Measurements from ENCODE around the gene RASGRF2.

RASGRF2 gene

DNA sequence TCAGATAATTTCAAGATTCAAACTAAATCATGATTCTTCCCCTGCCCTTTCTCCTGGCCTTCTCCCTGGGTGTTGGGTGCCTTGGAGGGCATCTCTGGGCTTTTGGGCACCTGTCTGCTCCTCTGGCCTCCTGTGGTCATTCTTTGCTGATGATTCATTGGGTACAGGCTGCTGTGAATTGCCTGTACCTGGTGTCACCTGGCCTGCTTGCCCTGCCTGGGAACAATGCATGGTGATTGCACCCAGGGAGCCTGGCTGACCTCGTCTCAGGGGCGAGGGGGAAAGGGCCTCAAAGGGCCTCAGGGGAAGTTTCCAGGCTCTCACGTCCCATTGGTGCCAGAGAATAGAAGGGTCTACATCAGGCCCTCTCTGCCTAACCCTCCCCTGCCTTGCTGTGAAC is 252.9 kb downstream of the RASGRF2 start:
- no peak for DNase-seq

DNA sequence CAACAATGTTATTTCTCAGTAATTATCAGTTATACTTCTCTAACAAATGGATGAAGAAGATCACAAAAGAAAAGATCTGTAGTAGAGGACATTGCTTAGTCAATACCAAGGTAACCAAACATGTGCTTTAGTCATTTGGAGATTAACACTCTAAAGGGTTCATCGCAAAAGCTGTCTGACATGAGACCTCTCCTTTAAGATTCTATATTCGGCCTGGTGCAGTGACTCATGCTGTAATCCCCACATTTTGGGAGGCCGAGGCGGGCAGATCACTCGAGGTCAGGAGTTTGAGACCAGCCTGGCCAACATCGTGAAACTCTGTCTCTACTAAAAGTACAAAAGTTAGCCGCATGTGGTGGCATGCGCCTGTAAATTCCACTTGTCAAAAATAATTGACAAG is 254.7 kb downstream of the RASGRF2 start:
- no peak for DNase-seq

DNA sequence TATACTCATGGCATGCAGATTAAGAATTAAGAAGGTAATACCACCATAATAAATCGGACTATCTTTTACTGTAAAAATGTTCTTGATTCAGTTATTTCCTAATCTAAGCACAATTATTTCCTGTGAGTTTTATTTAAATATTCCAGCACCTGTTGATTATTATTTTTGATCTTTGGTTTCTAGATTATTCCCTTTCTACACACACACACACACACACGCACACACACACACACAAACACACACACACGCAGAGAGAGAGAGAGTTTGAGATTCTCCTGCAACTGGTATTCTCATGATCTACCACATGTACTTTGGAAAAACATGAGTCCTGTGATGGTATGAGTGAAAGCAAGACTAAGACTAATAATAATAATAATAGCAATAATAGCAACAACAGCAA is 256.0 kb downstream of the RASGRF2 start:
- DNase-seq: no peak

DNA sequence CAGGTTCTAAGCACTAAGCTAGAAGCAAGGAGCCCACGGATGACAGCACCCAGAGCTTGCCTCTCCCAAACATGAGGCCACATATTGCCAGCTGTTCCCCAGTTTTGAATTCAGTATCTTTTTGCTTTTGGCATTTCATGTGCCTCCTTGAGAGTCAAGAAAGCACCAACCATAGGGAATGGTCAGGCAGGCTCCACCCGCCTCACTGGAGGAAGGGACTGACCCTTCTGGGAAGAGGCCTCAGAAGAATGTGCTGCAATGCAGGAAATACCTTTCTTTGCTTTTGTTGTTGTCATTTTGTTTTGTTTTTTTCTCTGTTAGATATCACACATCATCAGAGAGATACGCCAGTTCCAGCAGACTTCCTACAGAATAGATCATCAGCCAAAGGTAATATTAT is 259.2 kb downstream of the RASGRF2 start:
- DNase-seq: no peak

DNA sequence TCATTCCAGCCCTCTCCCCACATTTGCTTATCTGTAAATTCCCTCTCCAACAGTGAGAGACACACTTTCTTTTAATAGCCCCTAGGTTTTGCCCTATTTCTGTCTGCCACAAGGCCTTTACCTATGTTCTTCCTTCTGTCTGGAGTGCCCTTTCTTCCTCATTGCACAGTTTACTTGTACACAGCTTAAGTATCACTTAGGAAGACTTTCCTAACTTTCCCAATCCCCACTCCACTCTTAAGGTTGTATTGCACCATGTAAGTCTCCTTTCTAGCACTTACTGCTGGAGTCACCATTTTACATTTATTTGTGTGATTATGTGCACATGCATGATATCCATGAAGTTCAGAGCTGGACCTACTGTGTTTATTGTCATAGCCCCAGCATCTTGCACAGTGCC is 262.1 kb downstream of the RASGRF2 start:
- DNase-seq: no peak

DNA sequence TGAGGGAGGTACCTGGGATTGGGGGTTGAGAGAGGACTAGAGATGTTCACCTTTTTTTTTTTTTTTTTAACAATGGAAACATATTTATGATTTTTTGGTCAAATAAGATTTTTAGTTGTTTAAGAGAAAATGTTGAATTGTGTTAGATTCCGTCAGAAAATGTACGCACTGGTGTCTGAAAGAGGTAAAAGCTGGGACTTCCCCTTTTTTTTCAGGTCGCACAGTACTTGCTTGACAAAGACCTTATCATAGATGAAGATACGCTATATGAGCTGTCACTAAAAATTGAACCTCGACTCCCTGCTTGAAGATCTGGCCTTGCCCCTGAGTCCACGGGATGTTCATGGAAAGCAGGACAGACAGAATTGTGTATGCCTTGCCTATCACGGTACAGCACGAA is 265.3 kb downstream of the RASGRF2 start:
- no peak for DNase-seq

DNA sequence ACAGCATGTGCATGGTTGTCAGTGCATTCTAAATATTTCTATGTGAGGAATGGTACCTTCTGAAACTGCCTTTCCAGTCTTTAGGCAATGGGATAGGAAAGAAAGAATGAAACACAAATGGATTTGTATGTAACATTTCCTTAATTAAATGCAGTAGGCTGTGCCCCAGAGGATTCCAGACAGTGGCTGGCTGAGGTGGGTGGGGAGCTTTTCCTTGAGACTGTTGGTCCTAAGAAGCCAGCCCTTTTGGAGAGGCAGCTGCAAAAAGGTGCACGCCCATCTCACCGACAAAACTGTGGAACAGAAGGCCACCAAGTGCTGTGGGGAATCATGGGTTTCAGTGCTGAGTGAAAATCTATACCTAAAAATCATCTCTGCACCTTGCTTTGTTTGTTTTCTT is 266.1 kb downstream of the RASGRF2 start:
- DNase-seq: no peak

DNA sequence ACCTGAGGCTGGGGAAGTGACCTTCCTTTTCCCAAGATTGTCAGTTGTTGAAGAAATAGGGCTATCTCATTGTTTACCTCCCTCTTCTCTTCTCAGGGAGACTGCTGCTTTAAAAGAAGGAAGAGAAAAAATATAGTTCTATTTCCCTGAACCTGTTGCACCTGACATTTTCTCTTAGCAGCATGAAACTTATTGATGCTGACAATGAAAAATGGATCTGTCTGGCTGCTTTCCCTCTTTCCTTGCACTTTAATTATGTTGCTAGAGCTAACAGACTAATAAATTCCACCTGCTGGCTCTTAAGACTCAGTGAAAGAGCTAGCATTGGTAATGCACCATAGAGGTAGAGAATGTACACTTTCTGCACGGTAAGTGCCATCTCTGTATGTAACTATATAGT is 266.8 kb downstream of the RASGRF2 start:
- no peak for DNase-seq

DNA sequence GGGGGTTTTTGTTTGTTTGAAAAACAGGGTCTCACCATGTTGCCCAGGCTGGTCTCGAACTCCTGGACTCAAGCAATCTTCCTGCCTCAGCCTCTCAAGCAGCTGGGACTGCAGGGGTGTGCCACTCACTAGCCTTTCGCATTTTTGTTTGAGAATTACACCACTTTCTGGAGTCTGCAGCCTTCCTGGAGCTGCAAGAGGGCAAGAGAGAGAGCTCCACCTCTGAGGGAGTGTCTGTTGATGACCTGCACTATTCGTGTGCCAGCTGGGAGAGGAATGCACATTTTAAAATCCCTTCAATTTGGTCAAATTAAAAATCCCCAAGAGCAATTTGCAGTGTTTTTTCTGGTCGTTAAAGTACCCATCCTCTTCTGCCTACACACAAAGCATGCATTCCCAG is 267.9 kb downstream of the RASGRF2 start:
- DNase-seq: no peak

DNA sequence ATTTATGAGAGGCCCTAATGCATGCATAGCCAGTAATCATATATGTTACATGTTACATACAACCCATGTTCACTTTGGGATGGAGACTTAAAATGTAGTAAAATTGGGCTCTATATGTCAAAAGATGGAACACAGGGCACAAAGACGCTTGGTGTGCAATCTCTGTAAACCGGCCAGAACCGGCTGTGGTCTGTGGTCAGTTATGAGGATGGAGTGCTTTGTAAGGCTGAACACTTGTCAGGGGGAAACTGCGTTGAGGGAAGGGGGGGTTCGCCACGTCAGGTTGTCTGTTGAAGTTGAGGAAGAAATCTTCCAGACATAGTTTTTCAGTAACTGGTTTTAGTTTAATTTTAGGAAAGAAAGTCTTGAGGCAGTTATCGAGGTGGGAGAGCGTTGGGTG is 270.3 kb downstream of the RASGRF2 start:
- no peak for DNase-seq

DNA sequence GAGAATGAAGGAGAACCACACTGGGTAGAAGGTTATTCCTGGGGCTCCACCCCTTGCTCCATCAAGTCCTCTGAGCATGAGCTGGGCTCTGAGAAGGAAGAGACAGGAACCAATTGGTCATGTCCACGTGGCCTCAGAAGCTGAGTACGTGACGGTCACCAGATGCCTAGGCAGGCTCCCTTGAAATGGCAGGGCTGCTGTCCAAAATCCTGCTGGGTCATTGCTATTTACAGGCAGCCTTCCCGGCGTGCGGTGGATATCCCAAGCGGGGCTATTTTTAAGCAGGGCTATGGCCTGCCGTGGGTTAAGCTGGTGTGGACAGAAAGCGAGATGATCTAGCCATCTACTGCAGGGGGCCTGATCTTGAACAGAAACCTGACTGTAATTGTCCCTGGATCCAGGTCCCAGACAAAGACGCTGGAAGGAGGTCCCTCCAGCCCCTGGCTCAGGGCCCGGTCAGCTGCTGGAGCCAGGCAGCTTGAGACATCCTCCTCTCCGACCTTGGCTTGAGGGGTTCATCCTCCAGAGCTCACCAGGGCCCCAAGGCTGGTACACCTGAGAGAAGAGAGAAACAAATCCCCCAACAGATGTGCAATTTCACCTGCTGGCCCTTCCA is 272.4 kb downstream of the RASGRF2 start:
- DNase-seq: no peak

DNA sequence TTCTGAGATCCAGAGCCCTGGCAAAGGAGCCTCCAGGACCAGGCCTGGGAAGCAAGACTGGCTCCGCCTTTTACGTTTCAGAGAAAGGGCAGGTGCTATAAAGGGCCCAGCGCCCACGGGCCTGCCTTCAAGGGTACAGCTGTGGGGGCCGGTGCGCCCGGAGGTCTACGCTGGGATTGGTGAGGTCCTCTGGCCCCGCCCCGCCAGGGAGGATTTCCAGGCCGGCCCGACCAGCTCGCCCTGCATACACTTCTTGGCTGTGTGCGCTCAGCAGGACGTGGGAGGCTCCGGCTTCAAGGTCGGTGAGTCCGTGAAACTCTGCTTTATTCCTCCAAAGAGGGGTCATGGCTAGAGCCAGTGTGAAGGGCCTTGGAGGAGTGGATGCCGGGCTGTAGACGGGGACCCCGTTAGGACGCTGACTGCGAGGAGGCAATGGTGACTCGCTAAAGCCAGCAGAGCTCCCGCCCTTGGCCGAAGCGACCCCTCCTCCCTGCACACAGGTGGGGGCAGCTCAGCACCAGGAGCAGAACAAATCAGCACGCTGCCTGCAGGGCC is 273.0 kb downstream of the RASGRF2 start, which contains the start of gene CKMT2:
TSS of gene CKMT2 (plus strand) at position 243 of the 555 bp plus-strand sequence. CDS start 17,811 bp downstream, outside the sequence.
- DNase-seq: no peak

DNA sequence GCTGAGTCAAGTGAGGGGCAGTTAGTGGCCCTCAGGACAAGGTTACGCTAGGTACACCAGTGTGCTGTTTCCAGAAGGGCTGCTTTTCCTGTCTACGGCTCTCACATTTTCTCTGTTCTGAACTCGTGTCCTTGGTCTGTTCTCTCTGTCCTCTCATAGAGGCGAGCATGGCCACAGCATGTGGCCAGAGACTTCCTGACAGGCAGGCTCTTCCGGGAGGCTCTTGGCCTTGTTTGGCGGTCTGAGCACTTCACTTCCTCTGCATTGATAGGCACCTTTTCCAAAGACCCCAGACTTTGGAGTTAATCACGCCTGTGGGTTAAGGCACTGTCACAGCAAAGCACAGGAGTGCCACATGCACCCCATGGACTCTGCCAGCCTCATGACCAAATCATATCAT is 274.1 kb downstream of the RASGRF2 start:
- DNase-seq: no peak

DNA sequence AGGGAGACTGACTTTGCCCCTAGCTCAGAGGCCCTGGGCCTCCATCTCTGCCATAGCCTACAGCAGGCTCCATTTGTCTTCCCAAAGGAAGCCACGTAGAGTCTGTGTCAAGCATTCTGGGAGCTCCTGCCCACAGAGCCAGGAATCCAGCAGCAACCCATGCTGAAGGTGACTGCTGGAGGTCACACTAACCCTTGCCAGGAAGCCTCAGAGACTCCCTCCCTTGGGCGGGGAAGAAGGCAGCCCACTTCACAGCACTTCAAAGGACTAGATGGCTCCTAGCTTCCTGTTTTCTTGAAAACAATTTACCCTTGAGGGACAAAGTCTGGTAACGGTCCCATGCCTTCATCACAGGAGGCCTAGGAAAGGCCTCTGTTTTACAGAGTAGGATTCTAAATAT is 274.6 kb downstream of the RASGRF2 start:
- DNase-seq: no peak

DNA sequence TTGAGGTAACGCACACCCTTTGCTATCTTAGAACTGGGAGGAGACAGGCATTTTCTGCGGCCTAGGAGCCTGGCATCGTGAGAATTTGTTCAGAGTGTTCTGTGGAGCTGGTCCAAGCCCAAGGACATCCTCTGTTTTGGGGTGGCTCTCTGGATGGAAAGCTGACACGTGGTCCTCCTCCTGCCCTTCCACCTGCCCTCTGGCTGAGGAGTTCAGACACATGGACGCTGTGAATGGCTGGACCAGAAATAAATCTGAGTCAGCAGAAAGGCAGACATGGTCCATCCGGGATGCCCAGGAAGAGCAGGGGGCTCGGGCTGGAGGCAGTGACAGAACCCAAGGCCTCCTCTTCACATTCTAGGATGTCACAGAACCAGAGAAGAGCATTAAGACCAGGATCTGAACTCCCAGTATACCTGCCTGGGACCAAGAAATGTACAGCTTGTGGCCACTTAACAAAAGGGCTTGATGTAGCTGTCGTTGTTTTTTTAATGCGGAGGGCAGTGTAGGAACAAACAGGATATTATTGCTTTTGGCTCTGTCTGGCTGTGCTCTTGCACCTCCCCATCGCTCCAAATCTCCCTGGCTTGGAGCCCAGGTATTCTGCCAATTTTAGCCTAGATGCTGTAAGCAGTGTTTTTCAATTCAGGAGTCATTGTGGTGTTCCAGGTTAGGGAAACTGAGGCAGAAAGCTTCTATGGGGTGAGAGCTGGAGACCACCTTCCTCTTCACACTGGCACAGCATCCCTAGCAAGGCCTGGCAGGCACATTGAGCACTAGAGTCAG is 275.3 kb downstream of the RASGRF2 start:
- DNase-seq: no peak

DNA sequence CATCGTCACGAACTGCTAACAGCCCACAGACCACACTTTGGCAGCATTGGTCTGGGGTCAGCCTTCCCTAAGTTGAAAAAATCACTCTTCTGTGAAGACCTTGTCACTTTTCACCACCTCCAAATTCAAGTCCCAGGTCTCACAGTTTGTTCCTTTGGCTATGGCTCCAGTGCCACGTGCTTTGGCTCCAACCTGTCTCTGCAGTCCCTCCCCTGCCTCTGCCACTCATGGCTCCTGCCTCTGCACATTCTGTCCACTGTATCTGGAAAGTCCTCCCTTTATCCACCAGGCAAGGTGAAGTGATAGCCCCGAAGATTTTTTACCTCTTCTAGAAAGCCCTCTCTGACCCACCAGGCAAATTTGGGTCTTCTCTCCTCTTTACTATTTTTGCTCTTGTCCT is 278.3 kb downstream of the RASGRF2 start:
- DNase-seq: no peak

DNA sequence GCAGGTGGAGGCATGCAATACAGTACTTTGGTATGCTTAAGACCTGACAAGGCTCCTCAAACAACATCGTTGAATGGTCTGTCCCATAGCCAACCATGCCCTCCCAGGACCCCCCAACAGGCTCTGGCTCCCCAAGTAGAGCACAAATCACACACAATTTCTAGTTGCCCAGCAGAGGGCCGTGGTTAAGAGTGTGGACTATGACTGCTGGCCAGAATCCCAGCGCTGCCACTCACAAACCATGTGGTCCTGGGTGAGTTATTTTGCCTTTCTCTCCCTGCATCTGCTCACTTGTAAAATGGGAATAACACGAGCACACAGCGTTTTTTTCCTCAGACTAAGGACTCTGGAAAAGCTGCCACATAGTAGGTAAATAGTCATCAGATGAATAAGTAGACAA is 279.4 kb downstream of the RASGRF2 start:
- DNase-seq: no peak

DNA sequence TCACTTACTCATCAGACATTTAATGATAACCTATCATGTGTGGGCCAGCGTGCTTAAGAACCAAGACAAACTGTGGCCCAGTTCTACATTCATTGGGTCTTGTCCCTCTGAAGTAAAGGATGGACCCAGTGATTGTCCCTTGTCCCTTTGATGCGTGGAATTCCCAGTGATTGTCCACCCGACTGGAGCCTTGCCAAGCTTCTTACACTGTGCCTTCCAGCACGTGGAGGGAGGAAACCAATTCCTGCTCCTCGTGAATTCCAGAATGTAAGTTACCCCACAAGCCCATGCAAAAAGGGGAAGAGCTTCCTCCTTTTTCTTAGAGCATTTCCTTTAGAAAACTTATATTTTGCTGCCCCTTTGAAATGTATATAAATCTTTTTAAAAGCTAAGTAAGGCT is 280.8 kb downstream of the RASGRF2 start:
- no peak for DNase-seq

DNA sequence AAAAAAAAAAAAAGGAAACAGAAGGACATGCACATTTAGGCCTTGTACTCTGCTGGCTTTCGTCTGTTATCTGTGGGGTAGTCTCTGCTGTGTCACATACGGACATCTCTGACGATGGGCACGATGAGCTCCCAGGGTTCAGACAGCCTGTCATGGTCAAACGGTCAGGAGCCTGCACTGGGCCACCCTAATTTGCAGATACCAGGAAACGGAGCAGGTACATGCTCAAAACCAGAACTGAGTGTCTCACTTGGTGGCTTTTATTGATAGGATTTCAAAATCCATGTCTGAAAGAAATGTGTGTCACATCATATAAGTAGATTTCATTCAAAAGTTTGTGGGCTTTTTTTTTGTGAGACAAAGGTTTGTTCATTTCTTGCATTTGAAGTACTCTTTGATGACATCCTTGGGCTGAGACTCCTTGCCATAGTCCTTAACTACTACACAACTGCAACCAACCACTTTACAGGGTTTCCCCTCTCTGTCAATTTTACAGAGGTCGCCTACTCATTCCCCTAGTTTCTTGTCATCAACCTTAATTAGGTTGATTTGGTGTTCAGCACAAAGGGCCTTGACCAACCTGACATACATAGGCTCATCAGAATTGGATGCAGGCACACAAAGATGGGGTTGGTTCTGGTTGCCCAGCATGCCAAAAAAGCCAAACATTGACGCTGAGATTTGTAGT is 281.9 kb downstream of the RASGRF2 start:
- no peak for DNase-seq

DNA sequence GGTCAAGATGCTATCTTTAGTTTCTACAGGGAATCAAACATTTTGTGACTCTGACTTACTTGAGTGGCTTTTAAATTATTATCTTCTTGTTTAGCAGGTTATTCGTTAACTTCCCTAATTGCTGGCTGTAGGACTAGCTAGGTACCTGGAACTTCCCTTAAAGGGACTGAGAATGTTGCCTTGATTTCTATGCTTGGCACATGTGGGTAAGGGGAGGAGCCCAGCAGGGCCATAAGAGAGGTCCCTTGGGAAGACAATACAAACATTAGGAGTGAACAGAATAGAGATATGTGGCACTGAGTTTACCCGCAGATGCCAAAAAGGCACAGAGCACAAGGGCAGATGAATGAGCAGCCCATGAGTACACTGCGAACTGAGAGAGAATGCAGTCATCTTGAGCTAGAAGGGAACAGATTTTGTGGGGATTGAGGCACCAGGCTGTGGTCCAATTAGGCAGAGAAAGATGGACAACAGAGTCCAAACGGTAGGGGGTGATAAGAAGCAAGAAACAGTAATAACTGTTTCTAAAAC is 282.8 kb downstream of the RASGRF2 start:
- no peak for DNase-seq

DNA sequence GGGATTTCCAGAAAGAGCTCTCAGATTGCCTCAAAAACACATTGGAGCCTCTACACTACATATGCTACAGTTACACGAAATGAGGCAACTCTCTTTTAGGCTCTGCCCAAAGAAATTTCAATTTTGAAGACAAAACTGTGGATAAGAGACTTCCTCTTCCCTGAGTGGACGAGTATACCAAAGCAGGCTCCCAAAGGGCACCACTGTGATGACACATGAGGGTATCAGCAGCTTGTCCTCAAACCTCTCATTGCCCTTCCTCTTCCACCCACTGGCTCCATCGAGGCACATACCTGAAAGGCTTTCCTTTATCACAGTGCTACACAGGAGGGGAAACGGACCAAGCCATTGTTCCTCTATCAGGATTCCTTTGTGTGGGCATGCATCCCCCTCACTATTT is 284.3 kb downstream of the RASGRF2 start:
- no peak for DNase-seq

DNA sequence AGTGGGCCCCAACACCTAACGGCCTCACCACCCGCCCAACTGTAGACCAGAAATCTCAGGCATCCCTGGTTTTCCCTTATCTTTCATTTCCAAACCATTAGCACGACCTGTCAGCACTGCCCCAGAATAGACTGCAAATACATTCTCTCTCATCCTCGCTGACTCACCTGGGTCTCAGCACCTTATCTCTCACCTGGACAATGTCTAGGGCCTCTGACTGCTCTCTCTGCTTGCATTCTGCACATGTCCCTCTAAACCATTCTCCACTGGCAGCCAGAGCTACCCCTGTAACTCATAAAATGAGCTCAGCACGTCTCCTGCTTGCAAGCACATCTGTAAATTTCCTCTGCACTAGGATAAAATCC is 285.7 kb downstream of the RASGRF2 start:
- no peak for DNase-seq

DNA sequence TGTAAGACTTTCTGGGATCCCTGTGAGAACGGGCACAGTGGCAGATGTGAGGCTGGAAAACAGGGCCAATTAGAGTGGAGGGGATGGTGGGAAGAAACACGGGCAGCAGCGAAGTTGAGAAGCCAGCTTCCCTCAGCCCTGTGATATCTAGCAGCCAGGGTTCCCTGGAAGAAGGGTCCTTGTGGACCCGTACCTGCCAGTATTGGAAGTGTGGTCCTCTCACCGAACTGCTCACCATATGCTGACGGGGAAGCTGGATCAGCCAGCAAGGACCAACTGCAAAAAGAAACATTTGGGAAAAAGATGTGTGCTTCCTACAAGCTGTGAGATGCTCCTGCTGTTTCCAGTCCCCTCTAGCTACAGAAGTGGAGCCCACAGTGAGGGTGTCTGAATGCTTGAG is 286.5 kb downstream of the RASGRF2 start:
- DNase-seq: no peak

Measured in AML-193 (cell line).